Breast epithelium (tissue), 3 donors: ENCODE data around the gene CCNL2.

ENCODE experiments used
- POLR2A ChIP-seq: fragments of 450-650 bp; IDR thresholded peaks from one replicate; pipeline ENCODE4 v1.6.1; 2016; ENCODE audit warnings: antibody characterized with exemption, mild to moderate bottlenecking, moderate library complexity
- POLR2AphosphoS5 ChIP-seq, 3 donors: sonication (generic); formaldehyde crosslinking; IDR thresholded peaks; one replicate each; pipeline ENCODE4 v1.6.1; 2017; ENCODE audit warnings: antibody characterized with exemption in 3 of 3
- TF ChIP-seq, protein P1 (sequence below), 3 donors: fragments of 450-650 bp; IDR thresholded peaks; one replicate each; pipeline ENCODE4 v1.5.1; 2016 to 2017; ENCODE audit warnings: antibody characterized with exemption in 3 of 3, mild to moderate bottlenecking in 3 of 3, moderate library complexity in 3 of 3

DNA sequence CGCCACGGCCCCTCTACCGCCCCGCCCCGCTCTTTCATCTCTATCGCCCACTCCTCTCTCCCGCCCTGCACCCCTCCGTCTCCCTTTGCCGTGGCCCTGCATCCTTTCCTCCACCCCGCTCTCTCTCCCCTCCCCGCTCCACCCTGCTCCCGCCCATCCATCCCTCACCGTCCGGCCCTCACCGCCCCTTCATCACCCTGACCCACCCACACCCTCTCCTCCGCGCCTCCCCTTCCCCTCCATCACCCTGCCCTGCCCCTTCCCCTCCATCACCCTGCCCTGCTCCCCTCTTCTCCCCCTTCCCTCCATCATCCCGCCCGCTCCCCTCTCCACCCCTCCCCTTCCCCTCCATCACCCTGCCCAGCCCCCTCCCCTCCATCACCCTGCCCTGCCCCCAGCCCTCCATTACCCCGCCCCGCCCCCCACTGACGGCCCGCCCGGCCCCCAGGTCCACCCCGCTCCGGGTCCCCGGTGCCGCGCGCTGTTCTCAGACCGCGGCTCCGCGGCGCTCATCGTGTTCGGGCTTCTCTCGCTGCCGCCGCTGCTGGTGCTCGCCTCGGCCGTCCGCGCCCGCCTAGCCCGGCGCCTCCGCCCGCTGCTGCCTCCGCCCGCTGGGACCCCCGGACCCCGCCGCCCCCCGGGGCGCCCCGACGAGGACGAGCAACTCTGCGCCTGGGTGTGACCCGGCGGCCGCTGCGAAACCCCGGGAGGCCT lies 28.1 kb upstream of the CCNL2 start:
- TF ChIP-seq, protein P1, sequence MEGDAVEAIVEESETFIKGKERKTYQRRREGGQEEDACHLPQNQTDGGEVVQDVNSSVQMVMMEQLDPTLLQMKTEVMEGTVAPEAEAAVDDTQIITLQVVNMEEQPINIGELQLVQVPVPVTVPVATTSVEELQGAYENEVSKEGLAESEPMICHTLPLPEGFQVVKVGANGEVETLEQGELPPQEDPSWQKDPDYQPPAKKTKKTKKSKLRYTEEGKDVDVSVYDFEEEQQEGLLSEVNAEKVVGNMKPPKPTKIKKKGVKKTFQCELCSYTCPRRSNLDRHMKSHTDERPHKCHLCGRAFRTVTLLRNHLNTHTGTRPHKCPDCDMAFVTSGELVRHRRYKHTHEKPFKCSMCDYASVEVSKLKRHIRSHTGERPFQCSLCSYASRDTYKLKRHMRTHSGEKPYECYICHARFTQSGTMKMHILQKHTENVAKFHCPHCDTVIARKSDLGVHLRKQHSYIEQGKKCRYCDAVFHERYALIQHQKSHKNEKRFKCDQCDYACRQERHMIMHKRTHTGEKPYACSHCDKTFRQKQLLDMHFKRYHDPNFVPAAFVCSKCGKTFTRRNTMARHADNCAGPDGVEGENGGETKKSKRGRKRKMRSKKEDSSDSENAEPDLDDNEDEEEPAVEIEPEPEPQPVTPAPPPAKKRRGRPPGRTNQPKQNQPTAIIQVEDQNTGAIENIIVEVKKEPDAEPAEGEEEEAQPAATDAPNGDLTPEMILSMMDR (IDR thresholded peaks at IDR 0.05), result no peak
- no peak for TF ChIP-seq POLR2AphosphoS5 (IDR thresholded peaks at IDR 0.05)
- TF ChIP-seq POLR2A, result no peak
